Ovary (tissue), 9 donors: ENCODE data around the gene LGR4. TPM values are rescaled to one million over a fixed set of nuclear protein-coding genes. Genes with fewer than 3 reads are reported as not detected.

Experiments used
- DNase-seq, 5 donors: peaks; one replicate each; pipeline ENCODE4 v3.0.0-alpha.2; 2019 to 2020
- H3K27ac ChIP-seq, 2 donors: fragments of 200-600 bp; one replicate each; pipeline versions ENCODE4 v1.5.1 to v1.8.0; 2019 to 2022
- H3K27me3 ChIP-seq: fragments of 200-600 bp; one replicate; pipeline ENCODE4 v1.8.0; 2022
- H3K36me3 ChIP-seq: fragments of 200-600 bp; sonication (generic); one replicate; pipeline ENCODE4 v1.5.1; 2019
- H3K4me1 ChIP-seq: one replicate; pipeline ENCODE4 v1.8.1; 2013; ENCODE audit warnings: mild to moderate bottlenecking, moderate library complexity; ENCODE audit not compliant: insufficient read depth
- H3K4me3 ChIP-seq: fragments of 200-600 bp; sonication (generic); one replicate; pipeline ENCODE4 v1.5.1; 2017
- H3K9me3 ChIP-seq, 2 donors: fragments of 200-600 bp in 1 of 2; sonication (generic) in 1 of 2; one replicate each; pipeline versions ENCODE4 v1.5.1 to v1.8.1; 2013 to 2019; ENCODE audit warnings: mild to moderate bottlenecking in 1 of 2, moderate library complexity in 1 of 2
- EP300 ChIP-seq: sonication (generic); formaldehyde crosslinking; IDR thresholded peaks from one replicate; pipeline ENCODE4 v1.6.1; 2017; ENCODE audit warnings: antibody characterized with exemption
- POLR2A ChIP-seq: fragments of 450-650 bp; IDR thresholded peaks from one replicate; pipeline ENCODE4 v1.6.1; 2017; ENCODE audit warnings: antibody characterized with exemption, mild to moderate bottlenecking, moderate library complexity
- WGBS, 3 donors: extraction: QIAGEN DNeasy Blood & Tissue Kit in 1 of 3; methylation state at CpG; one replicate each; pipeline versions ENCODE4 v1.1.5 to v1.1.7; 2013 to 2017; 5-methylcytosine and 5-hydroxymethylcytosine counted together
- intact Hi-C, 4 donors: fragments of 100-400 bp; cut with DNase I; formaldehyde crosslinking; loops; one replicate each; pipeline versions ENCODE4 v1.11.0 to v1.15.1; 2022 to 2023
- polyA plus RNA-seq, 2 donors: library from polyadenylated mRNA; stranded (reverse); fragments of 200-250 nt in 1 of 2; fragments of 350-450 nt in 1 of 2; fragmentation: Illumina TruSeq in 1 of 2; extraction: RNeasy Lipid Tissue Mini Kit (QIAGEN cat#74804) in 1 of 2; gene quantifications; one replicate each; pipeline ENCODE4 v1.2.3, GENCODE V29; 2013 to 2014
- total RNA-seq, 7 donors: library from RNA; depleted of rRNA in 2 of 7; stranded (reverse); fragments of >200 nt in 2 of 7; fragmentation: NEBNext Ultra II Directional in 3 of 7; extraction: Animal tissue kit (Norgen Biotek cat#: 25700) in 3 of 7; gene quantifications; one replicate each; pipeline versions ENCODE4 v1.1.0 to v1.2.4, GENCODE V29; 2016 to 2023
- TF ChIP-seq, protein P1 (sequence below), 3 donors: fragments of 450-650 bp in 2 of 3; fragments of 200-600 bp in 1 of 3; IDR thresholded peaks; one replicate each; pipeline versions ENCODE4 v1.5.1 to v1.8.0; 2016 to 2022; ENCODE audit warnings: antibody characterized with exemption in 3 of 3, mild to moderate bottlenecking in 1 of 3
- donor health status: DM: no; HTN: no; CAD: no; lungs with moderate emphysema.
- donor health status: DM: no; HTN: no; CAD: no.
- donor health status: Bipolar disorder and iron deficiency.
- donor health status: DM: yes; HTN: yes; CAD: no.
- donor health status: DM: no; HTN: no; CAD: no.
- donor health status: DM: yes; HTN: yes; CAD: no.

The LGR4 gene
- total and polyA plus RNA-seq, 9 donors = 15.3 to 51.1 (median 32.3) TPM

GRCh38 chr11:27353593-27354358 is 118.8 kb downstream of the LGR4 start:
- DNase-seq = no peak
- Histone ChIP-seq H3K4me3 (no peak overlapping the region), H3K27me3 (no peaks in the 10 kb centered on the region), H3K4me1 (no peaks in the 10 kb centered on the region), H3K27ac (no peak overlapping the region), H3K9me3 (no peaks in the 10 kb centered on the region), H3K36me3 (no peaks in the 10 kb centered on the region)
- 87 to 93% (median 93%) methylated on average over 2 of the region's 2 CpGs for WGBS, 3 donors
- TF ChIP-seq, protein P1, sequence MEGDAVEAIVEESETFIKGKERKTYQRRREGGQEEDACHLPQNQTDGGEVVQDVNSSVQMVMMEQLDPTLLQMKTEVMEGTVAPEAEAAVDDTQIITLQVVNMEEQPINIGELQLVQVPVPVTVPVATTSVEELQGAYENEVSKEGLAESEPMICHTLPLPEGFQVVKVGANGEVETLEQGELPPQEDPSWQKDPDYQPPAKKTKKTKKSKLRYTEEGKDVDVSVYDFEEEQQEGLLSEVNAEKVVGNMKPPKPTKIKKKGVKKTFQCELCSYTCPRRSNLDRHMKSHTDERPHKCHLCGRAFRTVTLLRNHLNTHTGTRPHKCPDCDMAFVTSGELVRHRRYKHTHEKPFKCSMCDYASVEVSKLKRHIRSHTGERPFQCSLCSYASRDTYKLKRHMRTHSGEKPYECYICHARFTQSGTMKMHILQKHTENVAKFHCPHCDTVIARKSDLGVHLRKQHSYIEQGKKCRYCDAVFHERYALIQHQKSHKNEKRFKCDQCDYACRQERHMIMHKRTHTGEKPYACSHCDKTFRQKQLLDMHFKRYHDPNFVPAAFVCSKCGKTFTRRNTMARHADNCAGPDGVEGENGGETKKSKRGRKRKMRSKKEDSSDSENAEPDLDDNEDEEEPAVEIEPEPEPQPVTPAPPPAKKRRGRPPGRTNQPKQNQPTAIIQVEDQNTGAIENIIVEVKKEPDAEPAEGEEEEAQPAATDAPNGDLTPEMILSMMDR (IDR thresholded peaks at IDR 0.05) = no peak
- TF ChIP-seq POLR2A = no peak
- TF ChIP-seq EP300 = no peak
- intact Hi-C loops = no loop called here

DNA sequence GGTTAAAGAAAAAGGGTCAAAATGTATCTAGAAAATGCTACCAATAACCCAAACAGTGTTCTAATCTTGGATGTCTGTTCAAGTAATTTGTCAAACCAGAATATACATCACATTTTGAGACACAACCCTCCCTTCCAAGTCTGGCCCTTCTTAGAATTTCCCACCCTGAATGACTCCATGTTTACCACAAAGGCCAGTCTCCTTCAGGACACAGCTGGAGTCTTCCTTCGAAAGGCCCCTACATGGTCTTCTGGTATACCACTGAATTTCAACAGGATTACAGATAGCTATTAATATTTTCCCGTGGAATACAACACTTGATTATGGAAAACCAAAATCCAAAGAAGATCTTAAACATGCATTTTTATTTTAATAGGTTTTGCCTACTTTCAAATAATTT is 119.8 kb downstream of the LGR4 start:
- WGBS, 3 donors = 88 to 94% (median 91%) methylated on average over 2 of the region's 2 CpGs
- intact Hi-C loops = no loop called here
- Histone ChIP-seq H3K9me3 (no peaks in the 10 kb centered on the region), H3K27ac (no peak overlapping the region), H3K36me3 (no peaks in the 10 kb centered on the region), H3K4me1 (no peaks in the 10 kb centered on the region), H3K4me3 (no peak overlapping the region), H3K27me3 (no peaks in the 10 kb centered on the region)
- TF ChIP-seq POLR2A (no peak), EP300 (no peak)
- TF ChIP-seq, protein P1 (IDR thresholded peaks at IDR 0.05) = no peak
- no peak for DNase-seq

DNA sequence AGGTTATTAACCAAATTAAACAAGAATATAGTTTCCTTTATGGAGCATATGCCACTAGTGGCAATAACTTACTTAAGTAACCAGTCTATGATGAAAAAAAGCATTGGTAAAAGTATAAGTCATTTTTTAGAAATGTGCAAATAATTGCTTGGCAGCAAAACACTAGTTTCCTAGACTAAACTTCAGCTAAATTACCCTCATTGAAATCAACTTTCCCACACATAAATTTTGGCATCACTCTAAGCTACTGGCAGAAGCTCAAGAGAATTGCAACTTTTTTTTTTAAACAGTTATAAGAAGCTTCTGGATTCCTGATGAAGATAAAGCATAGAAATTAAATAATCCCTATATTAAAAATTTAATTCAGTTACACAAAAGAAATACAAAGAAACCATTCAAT is 122.1 kb downstream of the LGR4 start:
- H3K27ac ChIP-seq = no peak overlapping the region
- intact Hi-C loops = no loop called here
- H3K4me1 ChIP-seq = no peaks in the 10 kb centered on the region
- no peak for TF ChIP-seq POLR2A
- TF ChIP-seq, protein P1 (IDR thresholded peaks at IDR 0.05) = no peak
- TF ChIP-seq EP300 = no peak
- no peaks in the 10 kb centered on the region for H3K36me3 ChIP-seq
- H3K4me3 ChIP-seq = no peak overlapping the region
- H3K9me3 ChIP-seq = no peaks in the 10 kb centered on the region
- DNase-seq = no peak
- no peaks in the 10 kb centered on the region for H3K27me3 ChIP-seq

DNA sequence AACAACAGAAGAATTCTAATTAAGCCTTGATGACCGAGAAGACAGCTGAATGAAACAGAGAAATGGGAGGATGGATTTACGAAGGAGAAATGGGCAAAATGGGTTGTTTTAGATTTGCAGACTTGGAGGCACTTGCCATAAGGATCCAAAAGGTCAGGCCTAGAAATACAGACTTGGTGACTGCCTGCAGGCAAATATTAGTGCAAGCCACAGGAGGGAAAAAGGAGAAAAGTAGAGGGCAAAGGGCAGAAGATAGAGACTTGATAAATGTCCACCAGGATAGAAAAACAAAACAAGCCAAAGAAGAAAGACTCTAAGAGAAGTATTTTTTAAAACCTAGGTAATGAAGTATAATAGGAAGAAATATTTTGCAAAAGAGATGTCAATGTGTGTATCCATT is 122.7 kb downstream of the LGR4 start:
- 81 to 89% (median 87%) methylated on average over 2 of the region's 2 CpGs for WGBS, 3 donors
- H3K9me3 ChIP-seq = no peaks in the 10 kb centered on the region
- TF ChIP-seq, protein P1 (IDR thresholded peaks at IDR 0.05) = no peak
- TF ChIP-seq EP300 = no peak
- TF ChIP-seq POLR2A = no peak
- H3K27ac ChIP-seq = no peak overlapping the region
- intact Hi-C loops = no loop called here
- no peak overlapping the region for H3K4me3 ChIP-seq
- H3K4me1 ChIP-seq = no peaks in the 10 kb centered on the region
- DNase-seq = no peak
- no peaks in the 10 kb centered on the region for H3K36me3 ChIP-seq
- no peaks in the 10 kb centered on the region for H3K27me3 ChIP-seq
